Endothelial cell of hepatic sinusoid (primary cell): ENCODE results near the gene RERE.
"Not testable (repeated sequence)": the region's sequence is repeated elsewhere in the genome, so short reads cannot be mapped to it uniquely, and the experiment has no call there.

ENCODE experiments used
- in situ Hi-C: cut with HindIII; loops from 2 replicates; pipeline ENCODE4 v1.10.0; 2017; ENCODE audit warnings: low sequenced_read_pairs

Gene RERE

GRCh38 chr1:8447616-8448150, 369.8 kb downstream of the RERE start:
- in situ Hi-C loops, result no loop called here

- in situ Hi-C loops, result not testable (repeated sequence)
These were observed 371.3 kb downstream of the RERE start for GRCh38 chr1:8446119-8446518.

GRCh38 chr1:8443558-8444194, 373.8 kb downstream of the RERE start:
- in situ Hi-C loops, result no loop called here

- in situ Hi-C loops, result no loop called here
These were observed 376.0 kb downstream of the RERE start for GRCh38 chr1:8441426-8441825.

DNA sequence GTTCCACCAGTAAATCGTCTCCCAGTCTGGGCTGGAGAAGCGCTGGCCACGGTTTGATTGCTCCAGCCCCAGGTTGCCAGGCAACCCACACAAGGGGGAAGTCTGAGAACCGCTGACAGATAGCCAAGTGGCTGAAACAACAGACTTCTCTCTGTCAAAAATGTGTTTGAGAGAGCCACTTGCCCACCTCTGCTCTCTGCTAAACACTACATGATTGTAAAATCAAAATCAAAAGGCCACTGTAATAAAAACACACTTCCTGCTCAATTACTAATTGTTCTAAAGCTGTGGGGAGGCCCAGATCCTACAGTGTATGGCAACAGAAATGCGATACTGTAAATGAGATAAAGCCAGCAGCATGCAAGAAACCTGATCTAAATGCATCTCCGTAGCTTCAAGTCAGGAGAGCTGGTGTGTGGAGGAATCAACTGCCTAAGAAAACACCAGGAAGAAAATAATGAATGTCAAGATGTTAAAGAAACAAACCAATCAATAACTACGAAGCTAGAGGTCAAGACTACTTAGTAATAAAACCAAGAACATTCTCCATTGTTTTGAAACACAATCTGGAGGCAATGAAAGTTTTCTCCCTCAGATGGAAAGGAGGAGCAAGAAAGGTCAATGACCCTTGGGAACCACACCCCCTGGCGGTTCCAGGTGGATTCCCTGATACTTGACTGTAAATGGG, 378.3 kb downstream of the RERE start:
- in situ Hi-C loops, result no loop called here

DNA sequence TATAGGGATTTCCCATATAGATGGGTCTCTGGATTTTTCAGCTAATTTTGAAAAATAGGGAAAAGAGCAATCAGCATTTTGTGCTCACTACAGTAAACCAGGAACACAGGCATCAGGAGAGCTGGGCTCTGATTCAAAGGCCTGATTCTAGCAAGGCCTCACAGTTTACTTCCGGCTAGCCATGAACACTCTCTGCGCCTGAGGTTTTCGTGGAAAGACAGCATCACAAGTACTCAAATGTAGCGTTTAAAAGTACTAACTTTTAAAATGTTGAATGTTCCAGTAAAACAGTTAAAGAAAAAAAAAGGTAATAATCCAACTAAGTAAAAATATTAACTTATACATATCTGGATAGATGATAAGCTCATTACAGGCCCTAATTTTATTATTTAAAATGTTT, 379.0 kb downstream of the RERE start:
- in situ Hi-C loops, result no loop called here

GRCh38 chr1:8437347-8437746, 380.1 kb downstream of the RERE start:
- in situ Hi-C loops, result no loop called here

- in situ Hi-C loops, result no loop called here
These were observed 381.8 kb downstream of the RERE start for GRCh38 chr1:8435569-8436071.

DNA sequence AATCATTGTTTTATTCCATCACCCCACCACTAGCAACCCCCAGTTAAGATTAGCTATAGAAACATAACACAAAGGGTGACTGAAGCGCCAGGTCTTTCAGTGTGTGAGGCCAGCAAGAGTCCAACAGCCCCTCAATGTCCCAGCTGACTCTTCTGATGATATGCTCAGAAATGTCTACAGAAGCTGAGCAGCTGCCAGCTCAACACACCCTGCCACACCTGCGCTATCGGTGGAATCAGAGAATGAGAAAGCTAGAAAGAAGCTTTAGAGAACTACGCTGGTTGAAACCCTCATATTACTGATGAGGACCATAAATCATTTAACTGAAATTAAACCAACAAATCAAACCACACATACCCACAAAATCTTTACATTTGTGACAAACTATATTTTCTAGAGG, 383.3 kb downstream of the RERE start:
- in situ Hi-C loops, result no loop called here

GRCh38 chr1:8431784-8432183, 385.7 kb downstream of the RERE start:
- in situ Hi-C loops, result no loop called here

DNA sequence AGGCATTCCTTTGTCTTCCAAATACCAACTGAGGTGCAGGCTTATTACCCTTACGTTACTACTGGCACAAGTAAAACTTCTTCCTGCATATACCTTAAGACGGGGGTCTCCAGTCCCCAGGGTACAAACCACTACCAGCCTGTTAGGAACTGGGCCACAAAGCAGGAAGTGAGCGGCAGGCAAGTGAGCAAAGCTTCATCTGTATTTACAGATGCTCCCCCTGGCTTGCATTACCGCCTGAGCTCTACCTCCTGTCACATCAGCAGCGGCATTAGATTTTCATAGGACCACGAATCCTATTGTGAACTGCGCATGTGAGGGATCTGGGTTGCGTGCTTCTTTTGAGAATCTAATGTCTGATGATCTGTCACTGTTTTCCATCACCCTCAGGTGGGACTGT, 386.4 kb downstream of the RERE start:
- in situ Hi-C loops, result no loop called here

DNA sequence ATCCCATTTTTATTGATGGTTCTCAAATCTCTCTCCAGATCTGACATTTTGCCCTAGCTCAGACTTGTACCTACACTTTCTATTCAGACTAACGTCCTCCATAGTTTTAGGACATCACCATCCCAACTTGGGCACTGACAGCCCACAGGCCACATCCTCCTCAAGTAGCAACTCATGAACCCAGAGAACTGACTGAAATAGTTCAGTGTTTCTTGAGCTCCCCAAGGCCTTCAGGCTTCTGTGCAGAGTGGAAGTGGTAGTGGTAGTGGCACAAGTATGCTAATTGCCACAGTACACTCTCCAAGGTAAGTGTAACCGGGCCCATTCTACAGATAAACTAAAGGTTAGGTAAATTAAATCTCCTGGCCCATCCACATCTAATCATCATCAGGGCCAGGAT, 387.0 kb downstream of the RERE start:
- in situ Hi-C loops, result no loop called here

- in situ Hi-C loops, result no loop called here
These were observed 387.8 kb downstream of the RERE start for GRCh38 chr1:8429549-8430110.

GRCh38 chr1:8428441-8428840, 389.0 kb downstream of the RERE start:
- in situ Hi-C loops, result no loop called here

- in situ Hi-C loops, result no loop called here
These were observed 389.5 kb downstream of the RERE start for GRCh38 chr1:8427986-8428385.

- in situ Hi-C loops, result no loop called here
These were observed 389.9 kb downstream of the RERE start for GRCh38 chr1:8427493-8427892.

- in situ Hi-C loops, result no loop called here
These were observed 390.4 kb downstream of the RERE start for GRCh38 chr1:8426996-8427395.

DNA sequence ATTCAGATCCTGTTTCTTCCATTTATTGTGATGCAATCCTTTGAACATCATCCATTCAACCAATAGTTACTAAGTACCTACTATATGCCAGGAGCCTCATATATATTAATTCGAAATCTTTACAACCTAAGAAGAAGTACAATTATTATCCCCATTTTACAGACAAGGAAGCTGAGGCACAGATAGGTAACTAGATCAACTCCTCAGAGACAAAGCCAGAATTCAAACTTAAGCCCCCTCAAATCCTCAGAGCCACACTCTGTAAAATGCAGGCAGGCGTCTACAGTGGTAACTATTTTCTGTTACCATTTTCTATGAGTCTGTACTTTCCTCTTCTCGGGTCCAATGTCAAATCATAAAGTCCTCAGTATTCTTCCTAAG, 391.7 kb downstream of the RERE start:
- in situ Hi-C loops, result no loop called here

DNA sequence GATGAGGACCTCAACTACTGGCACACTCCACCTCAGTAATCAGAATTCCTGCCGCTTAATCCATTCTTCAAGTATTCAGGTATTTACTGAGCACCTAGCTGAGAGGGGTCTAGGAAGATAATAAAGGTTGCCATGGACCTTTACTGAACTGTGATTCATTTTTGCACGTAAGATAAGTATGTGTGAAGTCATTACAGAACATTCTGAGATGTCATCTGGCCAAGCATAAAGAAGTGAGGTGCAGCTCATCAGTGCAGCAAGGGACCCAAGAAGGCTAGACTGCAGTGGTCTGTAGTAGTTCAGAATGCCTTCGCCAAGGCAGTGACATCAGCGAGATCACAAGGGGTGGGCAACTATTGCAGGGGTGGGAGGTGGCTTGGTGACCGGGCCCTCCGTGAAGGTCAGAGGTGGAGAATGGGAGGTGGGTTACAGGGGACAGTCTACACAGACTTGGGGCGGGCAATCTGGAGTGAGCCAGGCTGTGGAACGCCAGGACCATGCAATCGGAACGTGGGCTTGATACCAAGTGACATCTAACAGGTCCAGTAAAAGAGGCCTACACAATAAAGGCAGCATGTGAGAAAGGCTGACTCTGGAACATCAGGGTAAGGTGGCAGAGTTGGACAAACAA, 392.2 kb downstream of the RERE start:
- in situ Hi-C loops, result no loop called here

- in situ Hi-C loops, result no loop called here
These were observed 392.8 kb downstream of the RERE start for GRCh38 chr1:8424539-8425116.
